Nucleus accumbens (tissue), 56 donors: Measurements from ENCODE around the gene XRCC4.

ENCODE experiments used
- DNase-seq, 56 donors: peaks; one replicate each; lab custom pipeline; 2025; lab: John Stamatoyannopoulos, UW

The XRCC4 gene

DNA sequence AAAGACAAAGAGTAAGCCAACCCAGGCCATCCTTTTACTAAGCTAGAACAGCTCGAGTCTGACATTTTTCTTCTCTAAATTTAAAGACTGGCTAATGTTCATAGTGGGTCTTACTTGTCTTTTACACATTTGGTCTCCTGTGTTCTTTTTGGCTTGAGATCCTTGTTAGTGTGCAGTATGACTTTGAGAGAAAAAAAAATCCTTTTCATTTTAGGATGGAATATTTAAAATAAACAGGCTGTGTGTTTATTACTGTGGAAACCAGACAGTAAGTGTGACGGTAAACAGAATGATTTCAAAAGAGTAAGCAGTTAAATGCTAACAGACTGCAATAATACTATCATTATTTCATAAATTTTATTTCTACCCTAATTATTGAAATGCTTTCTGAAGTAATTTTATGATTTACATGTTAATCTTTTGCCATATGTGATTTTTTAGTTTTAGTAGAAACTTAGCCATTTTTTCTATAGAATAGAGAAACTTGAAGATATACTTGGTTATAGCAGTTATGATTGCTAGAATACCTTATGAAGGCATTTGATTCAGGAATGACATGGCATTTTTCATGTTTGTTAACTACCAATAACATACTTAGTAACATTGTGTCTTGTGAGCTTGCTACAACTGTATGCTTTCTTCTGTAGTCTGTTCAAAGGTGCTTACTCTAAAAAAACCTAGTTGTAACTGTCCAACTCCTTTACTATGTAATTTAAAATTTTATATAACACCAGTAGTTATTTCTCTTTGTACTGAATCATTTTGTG, 92.4 kb downstream of the XRCC4 start:
- DNase-seq = no peak

GRCh38 chr5:83172011-83172410, 94.7 kb downstream of the XRCC4 start:
- DNase-seq = no peak

DNA sequence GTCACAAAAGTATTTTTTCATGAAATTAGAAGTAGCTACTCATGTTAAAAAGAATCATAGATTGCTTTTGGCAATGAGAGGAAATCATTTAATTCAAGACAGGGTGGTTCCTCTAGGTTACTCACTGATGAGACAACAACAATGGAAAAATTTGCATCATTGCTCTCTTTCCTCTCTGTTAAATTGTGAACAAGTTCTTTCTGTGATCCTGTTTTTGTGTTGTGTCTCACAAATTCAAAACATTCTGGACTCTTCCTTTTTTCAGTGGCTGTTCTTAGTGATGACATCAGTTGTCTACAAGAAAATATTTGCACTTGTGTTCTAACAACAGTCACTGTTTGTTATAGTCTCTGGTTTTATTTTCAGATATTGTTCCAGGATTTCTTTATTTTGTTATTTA, 95.3 kb downstream of the XRCC4 start:
- no peak for DNase-seq

DNA sequence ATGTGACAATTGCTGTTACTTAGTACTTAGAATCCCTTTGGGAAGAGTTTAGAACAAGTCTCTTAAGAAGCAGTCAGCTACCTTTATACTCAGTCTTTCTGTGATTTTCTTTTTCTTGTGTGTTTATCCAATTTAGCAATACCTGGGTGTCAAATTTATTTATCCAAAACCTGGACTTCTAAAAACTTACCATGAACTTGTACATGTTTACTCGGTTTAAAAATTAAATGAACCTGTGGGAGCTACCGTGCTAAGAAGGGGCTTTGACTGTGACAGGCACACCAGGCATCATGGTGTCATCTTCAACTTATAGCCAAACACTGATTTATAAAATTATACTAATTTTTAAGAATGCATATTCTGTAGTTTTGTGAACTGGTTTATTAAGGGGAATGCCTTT, 96.5 kb downstream of the XRCC4 start:
- no peak for DNase-seq

GRCh38 chr5:83177803-83178202, 100.5 kb downstream of the XRCC4 start:
- no peak for DNase-seq

DNA sequence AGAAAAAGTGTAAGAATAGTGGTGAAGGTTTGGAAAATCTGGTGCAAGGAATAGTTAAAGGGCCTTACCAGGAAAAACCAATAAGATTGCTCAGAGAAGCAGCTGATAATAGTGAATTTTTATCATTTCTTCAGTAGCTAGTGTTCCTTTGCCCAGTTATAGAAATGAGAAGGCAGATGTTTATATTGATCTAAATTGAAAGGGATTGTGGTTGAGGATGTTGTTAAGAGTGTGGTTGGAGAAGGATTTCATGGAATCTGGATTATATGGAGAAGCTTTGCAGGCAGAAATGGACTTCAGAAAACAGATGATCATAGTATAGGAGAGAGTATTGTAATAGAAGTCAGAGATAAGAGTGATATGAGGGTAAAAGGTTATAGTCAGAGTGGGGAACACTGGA, 102.6 kb downstream of the XRCC4 start:
- no peak for DNase-seq

DNA sequence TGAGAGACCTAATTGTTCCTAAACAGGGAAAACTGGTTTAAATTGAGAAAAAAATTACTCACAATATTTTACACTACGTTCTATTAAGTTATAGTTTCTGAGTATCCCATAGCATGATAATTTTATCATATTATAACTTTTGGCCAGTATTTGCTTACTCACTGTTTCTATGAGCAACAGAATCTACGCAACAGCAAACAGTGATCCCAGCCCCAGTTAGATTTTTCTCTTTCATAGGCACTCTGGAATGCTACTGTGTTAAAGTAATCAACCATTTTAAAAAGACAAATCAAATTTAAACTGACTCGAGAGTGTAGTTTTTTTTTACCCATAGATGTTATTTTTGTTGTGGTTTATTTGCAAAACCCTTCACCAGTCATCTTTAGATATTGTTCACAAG, 107.2 kb downstream of the XRCC4 start:
- DNase-seq = no peak

DNA sequence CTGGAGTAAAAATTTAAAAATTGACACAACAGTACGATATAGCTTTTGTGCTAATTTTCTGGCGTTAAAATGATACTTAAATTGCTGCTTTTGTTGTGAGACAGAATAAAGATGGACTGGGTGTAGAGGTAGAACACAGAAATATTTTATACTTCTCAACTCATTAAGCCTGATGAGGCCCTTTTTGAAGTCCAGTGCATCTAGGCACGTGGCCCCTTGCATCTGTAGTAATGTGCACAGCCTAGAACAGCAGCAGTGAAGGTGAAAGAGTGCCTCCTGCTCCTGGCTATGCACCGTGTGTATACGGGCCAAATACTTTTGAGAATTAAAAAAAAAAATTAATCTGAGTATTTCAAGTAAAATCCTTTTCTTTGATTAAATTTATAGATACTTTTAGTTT, 115.6 kb downstream of the XRCC4 start:
- DNase-seq = no peak

- DNase-seq = no peak
Observed at GRCh38 chr5:83197326-83197967, 120.1 kb downstream of the XRCC4 start.

GRCh38 chr5:83199126-83199525, 121.8 kb downstream of the XRCC4 start:
- no peak for DNase-seq

DNA sequence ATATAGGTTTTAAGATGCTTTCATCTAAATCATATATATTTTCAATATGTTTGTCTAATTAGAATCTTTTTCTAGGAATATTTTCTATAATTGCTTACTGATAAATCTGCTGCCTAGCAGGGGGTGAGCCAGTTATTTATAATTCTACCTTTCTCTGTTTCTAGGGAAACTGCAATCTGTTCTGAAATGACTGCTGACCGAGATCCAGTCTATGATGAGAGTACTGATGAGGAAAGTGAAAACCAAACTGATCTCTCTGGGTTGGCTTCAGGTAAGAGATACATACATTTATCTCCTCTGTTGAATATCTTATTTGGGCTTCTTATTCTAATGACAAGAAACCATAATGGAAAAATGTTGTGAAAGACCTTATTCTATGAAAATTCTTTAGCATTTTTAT, 127.3 kb downstream of the XRCC4 start:
- no peak for DNase-seq

GRCh38 chr5:83209963-83210362, 132.6 kb downstream of the XRCC4 start:
- DNase-seq = no peak

- no peak for DNase-seq
Observed at GRCh38 chr5:83219077-83219476, 141.7 kb downstream of the XRCC4 start.

GRCh38 chr5:83219495-83219894, 142.1 kb downstream of the XRCC4 start:
- DNase-seq = no peak

GRCh38 chr5:83220331-83220730, 143.0 kb downstream of the XRCC4 start:
- DNase-seq = no peak

DNA sequence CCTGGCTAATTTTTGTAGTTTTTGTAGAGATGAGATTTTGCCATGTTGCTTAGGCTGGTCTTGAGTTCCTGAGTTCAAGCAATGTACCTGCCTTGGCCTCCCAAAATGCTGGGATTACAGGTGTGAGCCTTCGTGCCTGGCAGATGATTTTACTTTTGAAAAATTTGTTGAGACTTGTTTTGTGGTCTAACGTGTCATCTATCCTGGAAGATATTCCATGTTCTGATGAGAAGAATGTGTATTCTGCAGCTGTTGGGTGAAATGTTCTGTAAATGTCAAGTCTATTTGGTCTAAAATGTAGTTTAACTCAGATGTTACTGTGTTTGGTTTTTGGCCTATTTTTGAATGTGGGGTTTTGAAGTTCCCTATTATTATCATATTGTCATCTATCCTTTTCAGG, 145.6 kb downstream of the XRCC4 start:
- DNase-seq = no peak

GRCh38 chr5:83227611-83228010, 150.3 kb downstream of the XRCC4 start:
- no peak for DNase-seq

GRCh38 chr5:83230511-83230910, 153.2 kb downstream of the XRCC4 start:
- no peak for DNase-seq

DNA sequence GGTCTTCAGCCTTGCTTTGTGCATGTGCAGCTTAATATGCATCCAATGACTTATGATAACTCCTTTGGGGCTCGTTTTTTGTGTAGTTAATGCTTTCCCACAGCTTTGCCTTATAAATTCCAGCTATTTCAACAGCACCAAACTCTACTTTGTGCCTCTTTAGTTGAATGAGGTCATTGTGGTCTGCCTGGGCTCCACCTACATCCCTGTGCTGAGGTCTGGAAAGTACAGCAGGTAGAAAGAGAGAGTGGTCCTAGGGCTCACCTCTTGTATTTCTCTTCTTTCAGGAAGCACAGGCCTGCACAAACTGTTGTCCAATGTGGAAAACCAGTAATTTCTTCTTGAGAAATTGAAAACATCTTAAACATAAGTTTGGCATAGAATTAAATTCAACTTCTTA, 167.2 kb downstream of the XRCC4 start:
- no peak for DNase-seq

GRCh38 chr5:83245037-83245436, 167.7 kb downstream of the XRCC4 start:
- no peak for DNase-seq

DNA sequence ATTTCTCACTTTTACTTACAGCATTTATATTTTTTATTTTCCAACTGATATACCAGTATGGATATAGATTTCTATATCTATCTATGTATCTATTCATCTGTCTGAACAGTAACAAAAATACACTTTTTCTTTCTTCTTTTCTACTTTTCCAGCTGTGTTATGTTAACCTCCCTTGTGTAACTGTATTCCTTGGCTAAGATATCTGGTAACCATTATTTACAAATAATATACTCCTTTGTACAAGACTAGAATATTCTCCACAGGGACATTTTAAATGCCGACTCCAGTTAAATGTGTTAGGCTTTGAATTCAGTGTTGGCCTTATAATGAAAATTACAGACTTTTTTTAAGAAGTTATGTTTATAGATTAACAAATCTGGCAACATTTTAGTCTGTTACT, 168.7 kb downstream of the XRCC4 start:
- no peak for DNase-seq

GRCh38 chr5:83249156-83249555, 171.8 kb downstream of the XRCC4 start:
- no peak for DNase-seq

DNA sequence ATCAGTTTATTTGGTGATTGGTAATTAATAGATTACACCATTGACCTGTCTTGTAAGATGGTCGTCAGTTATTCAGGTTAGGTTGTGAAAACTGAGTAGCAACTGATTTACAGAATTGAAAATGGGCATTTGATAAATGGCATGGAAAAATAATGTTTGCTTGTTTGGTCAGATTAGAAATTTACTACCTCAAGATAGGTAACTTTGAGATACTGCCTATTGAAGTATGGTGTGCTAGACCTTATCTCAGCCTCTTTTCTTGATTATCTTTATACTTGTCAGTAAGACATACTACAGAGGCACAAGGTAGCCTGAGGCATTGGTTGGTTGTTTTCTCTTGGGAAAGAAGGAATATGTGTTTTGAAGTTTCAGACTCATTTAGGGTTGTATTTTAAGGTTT, 174.5 kb downstream of the XRCC4 start:
- no peak for DNase-seq
